A673 (cell line): ENCODE results near the gene MPDZ. TPM values are rescaled to one million over a fixed set of nuclear protein-coding genes. Genes with fewer than 3 reads are reported as not detected.

Experiments used
- BruUV-seq: library from RNA; stranded (reverse); fragments of 400-500 nt; replicated peaks from 2 replicates; lab custom pipeline; 2021; lab: Mats Ljungman, UMichigan
- CTCF ChIA-PET: fragments of 300-600 bp; sonication (Branson Sonifier 250); formaldehyde crosslinking; loops from one replicate; lab custom pipeline; 2022; ENCODE audit warnings: antibody characterized with exemption; lab: Charles Lee
- POLR2A ChIA-PET: fragments of 300-600 bp; sonication (Branson Sonifier 250); formaldehyde crosslinking; loops from one replicate; lab custom pipeline; 2022; ENCODE audit warnings: antibody characterized with exemption; ENCODE audit not compliant: low non-redundant PET; lab: Charles Lee
- DNase-seq: peaks from one replicate; pipeline ENCODE4 v3.0.0-alpha.2; 2015; ENCODE audit warnings: low spot score
- H3K27ac ChIP-seq: fragments of 200-600 bp; sonication (generic); 2 replicates; pipeline ENCODE4 v1.5.1; 2016; ENCODE audit warnings: mixed run types, low read depth, mild to moderate bottlenecking, mixed read lengths, antibody characterized with exemption, low read length; ENCODE audit not compliant: poor library complexity, severe bottlenecking
- H3K27me3 ChIP-seq: fragments of 200-600 bp; sonication (generic); replicated peaks from 2 replicates; pipeline ENCODE4 v1.6.1; 2017; ENCODE audit warnings: mixed run types, low read depth, mild to moderate bottlenecking, mixed read lengths, antibody characterized with exemption, low read length; ENCODE audit not compliant: insufficient read depth, poor library complexity
- H3K36me3 ChIP-seq: fragments of 200-600 bp; sonication (generic); 2 replicates; pipeline ENCODE4 v1.6.1; 2016; ENCODE audit warnings: mixed run types, mild to moderate bottlenecking, mixed read lengths, antibody characterized with exemption, low read length; ENCODE audit not compliant: insufficient read depth, poor library complexity, severe bottlenecking
- H3K4me1 ChIP-seq: fragments of 200-600 bp; sonication (generic); 2 replicates; pipeline ENCODE4 v1.6.1; 2017; ENCODE audit warnings: mixed run types, mild to moderate bottlenecking, mixed read lengths, antibody characterized with exemption, low read length; ENCODE audit not compliant: insufficient read depth, poor library complexity, severe bottlenecking
- H3K4me3 ChIP-seq: fragments of 200-600 bp; sonication (generic); 2 replicates; pipeline ENCODE4 v1.5.1; 2016; ENCODE audit warnings: low read depth, mixed run types, mild to moderate bottlenecking, mixed read lengths, low read length; ENCODE audit not compliant: poor library complexity, severe bottlenecking
- H3K9me3 ChIP-seq: fragments of 200-600 bp; sonication (generic); 2 replicates; pipeline ENCODE4 v1.6.1; 2016; ENCODE audit warnings: mixed run types, low read depth, mild to moderate bottlenecking, mixed read lengths, antibody characterized with exemption, low read length; ENCODE audit not compliant: poor library complexity, severe bottlenecking
- EZH2 ChIP-seq: fragments of 200-600 bp; sonication (generic); IDR thresholded peaks from 2 replicates; pipeline ENCODE4 v1.6.1; 2017; ENCODE audit warnings: borderline replicate concordance, low read depth, mild to moderate bottlenecking, mixed read lengths, antibody characterized with exemption, low read length; ENCODE audit not compliant: poor library complexity, severe bottlenecking
- intact Hi-C: fragments of 100-400 bp; cut with micrococcal nuclease; formaldehyde crosslinking; loops from one replicate; pipeline ENCODE4 v1.10.0; 2022; ENCODE audit not compliant: unreplicated experiment
- total RNA-seq: library from RNA; stranded (reverse); gene quantifications from 2 replicates; pipeline ENCODE4 v1.2.3, GENCODE V29; 2021
- TF ChIP-seq, protein P1 (sequence below): fragments of 300-800, 200-600 bp; sonication (generic); conservative IDR thresholded peaks from 2 replicates; pipeline ENCODE4 v1.5.1; 2017; ENCODE audit warnings: low read depth, mild to moderate bottlenecking, antibody characterized with exemption, low read length, moderate library complexity, mixed read lengths

Gene MPDZ
- total RNA-seq, 1 experiment from 2014 or later = 35.1 TPM

DNA sequence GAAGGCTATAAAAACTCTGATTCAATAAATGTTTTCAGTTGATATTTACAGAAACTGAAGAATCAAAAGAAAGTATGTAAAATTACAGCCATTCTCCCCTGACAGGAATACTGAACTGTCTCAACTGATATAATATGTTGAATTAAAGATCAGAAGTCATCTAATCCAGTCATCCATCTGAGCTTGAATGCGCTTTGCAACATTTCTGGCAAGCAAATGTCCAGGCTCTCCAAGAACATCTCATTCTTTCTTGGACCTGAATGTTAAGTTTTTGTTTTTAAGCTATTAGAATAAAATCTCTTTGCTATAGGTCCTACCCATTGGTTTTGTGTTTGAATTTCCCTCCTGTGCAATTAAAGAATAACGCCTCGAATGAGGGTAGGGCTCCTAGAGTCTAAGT lies 120.5 kb downstream of the MPDZ start:
- BruUV-seq = no TSS peak
- CTCF ChIA-PET = no interaction called here
- H3K27me3 ChIP-seq = no peaks in the 10 kb centered on the region
- no peak for DNase-seq
- H3K36me3 ChIP-seq = peaks cover 4% of the 10 kb centered on the region
- intact Hi-C loops = no loop called here
- POLR2A ChIA-PET = no interaction called here
- H3K4me1 ChIP-seq = no peaks in the 10 kb centered on the region
- no peaks in the 10 kb centered on the region for H3K9me3 ChIP-seq
- no peak overlapping the region for H3K4me3 ChIP-seq
- no peak overlapping the region for H3K27ac ChIP-seq
- TF ChIP-seq, protein P1, sequence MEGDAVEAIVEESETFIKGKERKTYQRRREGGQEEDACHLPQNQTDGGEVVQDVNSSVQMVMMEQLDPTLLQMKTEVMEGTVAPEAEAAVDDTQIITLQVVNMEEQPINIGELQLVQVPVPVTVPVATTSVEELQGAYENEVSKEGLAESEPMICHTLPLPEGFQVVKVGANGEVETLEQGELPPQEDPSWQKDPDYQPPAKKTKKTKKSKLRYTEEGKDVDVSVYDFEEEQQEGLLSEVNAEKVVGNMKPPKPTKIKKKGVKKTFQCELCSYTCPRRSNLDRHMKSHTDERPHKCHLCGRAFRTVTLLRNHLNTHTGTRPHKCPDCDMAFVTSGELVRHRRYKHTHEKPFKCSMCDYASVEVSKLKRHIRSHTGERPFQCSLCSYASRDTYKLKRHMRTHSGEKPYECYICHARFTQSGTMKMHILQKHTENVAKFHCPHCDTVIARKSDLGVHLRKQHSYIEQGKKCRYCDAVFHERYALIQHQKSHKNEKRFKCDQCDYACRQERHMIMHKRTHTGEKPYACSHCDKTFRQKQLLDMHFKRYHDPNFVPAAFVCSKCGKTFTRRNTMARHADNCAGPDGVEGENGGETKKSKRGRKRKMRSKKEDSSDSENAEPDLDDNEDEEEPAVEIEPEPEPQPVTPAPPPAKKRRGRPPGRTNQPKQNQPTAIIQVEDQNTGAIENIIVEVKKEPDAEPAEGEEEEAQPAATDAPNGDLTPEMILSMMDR = no peak
- no peak for TF ChIP-seq EZH2

DNA sequence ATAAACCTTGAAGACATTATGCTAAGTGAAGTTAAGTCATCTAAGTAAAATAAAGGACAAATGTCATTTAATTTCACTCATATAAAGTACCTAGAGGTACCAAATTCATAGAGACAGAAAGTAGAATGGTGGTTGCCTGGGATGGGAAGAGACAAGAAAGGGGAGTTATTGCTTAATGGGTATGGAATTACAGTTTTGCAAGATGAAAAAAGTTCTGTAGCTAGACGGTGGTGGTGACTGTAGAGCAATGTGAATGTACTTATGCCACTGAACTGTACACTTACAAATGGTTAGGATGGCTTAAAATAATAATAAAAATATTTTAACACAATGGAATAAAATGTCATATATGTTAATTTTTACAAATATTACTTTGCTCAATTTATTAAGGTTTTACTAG lies 128.0 kb downstream of the MPDZ start:
- intact Hi-C loops = no loop called here
- POLR2A ChIA-PET = no interaction called here
- H3K4me1 ChIP-seq = no peaks in the 10 kb centered on the region
- peaks cover 7% of the 10 kb centered on the region for H3K36me3 ChIP-seq
- no TSS peak for BruUV-seq
- no peak overlapping the region for H3K27ac ChIP-seq
- H3K9me3 ChIP-seq = no peaks in the 10 kb centered on the region
- no peaks in the 10 kb centered on the region for H3K27me3 ChIP-seq
- TF ChIP-seq, protein P1 = no peak
- TF ChIP-seq EZH2 = no peak
- DNase-seq = no peak
- no peak overlapping the region for H3K4me3 ChIP-seq
- CTCF ChIA-PET = no interaction called here

DNA sequence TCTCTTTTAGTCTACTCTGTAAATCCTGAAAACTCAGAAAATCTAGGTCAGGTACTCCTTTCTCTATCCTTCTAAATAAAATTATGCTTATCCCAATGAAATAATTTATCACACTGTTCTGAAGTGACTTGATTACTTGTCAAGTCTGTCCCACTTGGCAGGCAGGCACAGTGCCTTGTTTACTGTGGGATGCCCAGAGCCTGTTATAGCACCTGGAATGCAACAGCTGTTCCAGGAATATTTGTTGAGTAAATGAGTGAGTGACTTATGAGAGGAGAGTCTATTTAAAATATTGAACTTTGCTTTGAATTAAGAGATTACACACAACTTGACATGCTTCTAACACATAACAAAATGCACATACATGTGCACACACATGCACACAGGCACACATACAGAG lies 130.0 kb downstream of the MPDZ start:
- DNase-seq = no peak
- ChIA-PET POLR2A (no interaction called here), CTCF (no interaction called here)
- H3K9me3 ChIP-seq = no peaks in the 10 kb centered on the region
- no peak for TF ChIP-seq EZH2
- TF ChIP-seq, protein P1 = no peak
- H3K36me3 ChIP-seq = peaks cover 3% of the 10 kb centered on the region
- intact Hi-C loops = no loop called here
- H3K4me3 ChIP-seq = no peak overlapping the region
- no peak overlapping the region for H3K27ac ChIP-seq
- no TSS peak for BruUV-seq
- no peaks in the 10 kb centered on the region for H3K27me3 ChIP-seq
- H3K4me1 ChIP-seq = peaks cover 11% of the 10 kb centered on the region
